GM12873 (cell line): ENCODE data around the gene WDR37.

ENCODE experiments used
- TF ChIP-seq, protein P1 (sequence below): IDR thresholded peaks from 2 replicates; pipeline ENCODE4 v1.5.1; 2012; ENCODE audit warnings: low read depth, mild to moderate bottlenecking, moderate library complexity, low read length, control low read depth; ENCODE audit not compliant: insufficient read depth; ENCODE audit errors: missing control alignments

The WDR37 gene

DNA sequence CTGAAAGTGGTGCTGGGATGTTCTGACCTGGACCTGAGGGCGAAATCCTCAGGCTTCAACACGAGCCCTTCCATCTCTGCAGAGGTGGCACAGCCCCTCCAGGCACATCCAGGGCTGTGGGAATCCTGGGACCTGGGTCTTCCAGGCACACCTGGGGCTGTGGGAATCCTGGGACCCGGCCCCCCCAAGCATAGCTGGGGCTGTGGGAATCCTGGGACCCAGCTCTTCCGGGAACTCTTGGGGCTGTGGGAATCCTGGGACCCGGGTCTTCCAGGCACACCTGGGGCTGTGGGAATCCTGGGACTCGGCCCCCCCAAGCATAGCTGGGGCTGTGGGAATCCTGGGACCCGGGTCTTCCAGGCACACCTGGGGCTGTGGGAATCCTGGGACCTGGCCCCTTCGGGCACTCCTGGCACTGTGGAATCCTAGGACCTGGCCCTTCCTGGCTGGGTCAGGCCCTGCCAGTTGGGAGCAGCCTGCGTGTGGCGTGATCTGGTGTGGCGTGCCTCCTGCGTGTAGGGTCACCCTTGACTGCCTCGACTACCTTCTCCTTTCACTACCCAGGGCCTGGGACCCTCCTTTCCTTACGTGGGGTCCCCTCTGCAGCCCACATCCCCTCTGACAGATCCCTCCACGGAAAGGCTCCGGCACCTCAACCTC is 124.0 kb downstream of the WDR37 start:
- TF ChIP-seq, protein P1, sequence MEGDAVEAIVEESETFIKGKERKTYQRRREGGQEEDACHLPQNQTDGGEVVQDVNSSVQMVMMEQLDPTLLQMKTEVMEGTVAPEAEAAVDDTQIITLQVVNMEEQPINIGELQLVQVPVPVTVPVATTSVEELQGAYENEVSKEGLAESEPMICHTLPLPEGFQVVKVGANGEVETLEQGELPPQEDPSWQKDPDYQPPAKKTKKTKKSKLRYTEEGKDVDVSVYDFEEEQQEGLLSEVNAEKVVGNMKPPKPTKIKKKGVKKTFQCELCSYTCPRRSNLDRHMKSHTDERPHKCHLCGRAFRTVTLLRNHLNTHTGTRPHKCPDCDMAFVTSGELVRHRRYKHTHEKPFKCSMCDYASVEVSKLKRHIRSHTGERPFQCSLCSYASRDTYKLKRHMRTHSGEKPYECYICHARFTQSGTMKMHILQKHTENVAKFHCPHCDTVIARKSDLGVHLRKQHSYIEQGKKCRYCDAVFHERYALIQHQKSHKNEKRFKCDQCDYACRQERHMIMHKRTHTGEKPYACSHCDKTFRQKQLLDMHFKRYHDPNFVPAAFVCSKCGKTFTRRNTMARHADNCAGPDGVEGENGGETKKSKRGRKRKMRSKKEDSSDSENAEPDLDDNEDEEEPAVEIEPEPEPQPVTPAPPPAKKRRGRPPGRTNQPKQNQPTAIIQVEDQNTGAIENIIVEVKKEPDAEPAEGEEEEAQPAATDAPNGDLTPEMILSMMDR: no peak

DNA sequence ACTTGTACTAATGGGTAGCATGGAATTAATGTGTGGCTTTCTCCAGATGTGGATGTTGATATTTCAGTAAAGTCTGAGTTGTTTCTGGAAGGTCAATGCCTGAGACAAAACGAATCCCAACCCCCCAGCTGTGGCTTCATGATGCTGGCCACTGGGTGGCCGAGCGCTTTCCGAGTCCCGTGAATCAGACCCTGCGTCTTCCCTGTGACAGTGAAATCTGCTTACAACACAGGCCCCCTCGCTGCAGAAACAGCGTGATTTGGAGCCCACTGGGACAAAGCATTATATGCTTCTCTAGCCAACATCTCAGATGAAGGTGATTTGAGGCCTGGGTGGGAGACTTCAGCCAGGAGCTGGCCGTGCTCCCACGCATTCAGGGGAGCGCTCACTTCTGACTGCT is 124.7 kb downstream of the WDR37 start:
- TF ChIP-seq, protein P1: no peak
